Panc1 (cell line): ENCODE results near the gene MAPT.

Source experiments
- CTCF ChIP-seq: fragments of 450-650 bp; IDR thresholded peaks from 2 replicates; pipeline ENCODE4 v1.5.1; 2017; ENCODE audit warnings: mild to moderate bottlenecking
- POLR2AphosphoS5 ChIP-seq: IDR thresholded peaks from 2 replicates; pipeline ENCODE4 v1.6.1; 2012; ENCODE audit warnings: mild to moderate bottlenecking, low read depth, low read length, moderate library complexity

GRCh38 chr17:46039592-46040186, 145.3 kb downstream of the MAPT start:
- TF ChIP-seq POLR2AphosphoS5 (no peak), CTCF (no peak)
